HG02884 (cell line): ENCODE measurements around the gene GIMD1.
"Not testable (repeated sequence)": the region's sequence is repeated elsewhere in the genome, so short reads cannot be mapped to it uniquely, and the experiment has no call there.

Experiments used
- ATAC-seq: cut with Tn5 transposase; IDR thresholded peaks from one replicate; pipeline ENCODE4 v1.9.1; 2021; ENCODE audit warnings: mild to moderate bottlenecking, moderate library complexity; ENCODE audit not compliant: unreplicated experiment

The GIMD1 gene

GRCh38 chr4:106353786-106354185, 14.8 kb downstream of the GIMD1 start:
- ATAC-seq = no peak

- no peak for ATAC-seq
These were observed 17.6 kb downstream of the GIMD1 start for GRCh38 chr4:106351016-106351415.

GRCh38 chr4:106347167-106347566, 21.4 kb downstream of the GIMD1 start:
- no peak for ATAC-seq

GRCh38 chr4:106344647-106344970, 24.0 kb downstream of the GIMD1 start:
- ATAC-seq = no peak

GRCh38 chr4:106343865-106344646, 24.5 kb downstream of the GIMD1 start:
- no peak for ATAC-seq

- no peak for ATAC-seq
These were observed 27.8 kb downstream of the GIMD1 start for GRCh38 chr4:106340774-106341173.

- no peak for ATAC-seq
These were observed 29.1 kb downstream of the GIMD1 start for GRCh38 chr4:106339431-106339830.

- ATAC-seq = no peak
These were observed 29.9 kb downstream of the GIMD1 start for GRCh38 chr4:106338671-106339070.

GRCh38 chr4:106337916-106338315, 30.7 kb downstream of the GIMD1 start:
- no peak for ATAC-seq

- ATAC-seq = no peak
These were observed 32.0 kb downstream of the GIMD1 start for GRCh38 chr4:106336618-106337017.

- ATAC-seq = no peak
These were observed 33.7 kb downstream of the GIMD1 start for GRCh38 chr4:106334741-106335470.

GRCh38 chr4:106333186-106333585, 35.4 kb downstream of the GIMD1 start:
- ATAC-seq = no peak

GRCh38 chr4:106329041-106329618, 39.4 kb downstream of the GIMD1 start:
- ATAC-seq = peak; percentile 87

GRCh38 chr4:106325800-106326199, 42.8 kb downstream of the GIMD1 start:
- ATAC-seq = no peak

- ATAC-seq = no peak
These were observed 45.5 kb downstream of the GIMD1 start for GRCh38 chr4:106323119-106323518.

GRCh38 chr4:106321814-106322213, 46.8 kb downstream of the GIMD1 start:
- not testable (repeated sequence) for ATAC-seq

- ATAC-seq = not testable (repeated sequence)
These were observed 47.4 kb downstream of the GIMD1 start for GRCh38 chr4:106321168-106321567.

- no peak for ATAC-seq
These were observed 48.3 kb downstream of the GIMD1 start for GRCh38 chr4:106320235-106320634.

GRCh38 chr4:106318511-106318910, 50.1 kb downstream of the GIMD1 start:
- no peak for ATAC-seq

- ATAC-seq = no peak
These were observed 50.8 kb downstream of the GIMD1 start for GRCh38 chr4:106317815-106318214.

- peak; percentile 6 for ATAC-seq
These were observed 51.7 kb downstream of the GIMD1 start for GRCh38 chr4:106316773-106317409.
